Stimulated activated CD8-positive, alpha-beta memory T cell treated with anti-CD3 and anti-CD28 coated beads, Interleukin-12 subunit alpha, Interleukin-12 subunit beta, amount 100 ng/mL, for 1 hour (primary cell): ENCODE measurements around the gene YRDC.

Experiments
- DNase-seq: peaks from one replicate; pipeline ENCODE4 v3.0.0-alpha.2; 2020; ENCODE audit warnings: low read depth

YRDC gene

DNA sequence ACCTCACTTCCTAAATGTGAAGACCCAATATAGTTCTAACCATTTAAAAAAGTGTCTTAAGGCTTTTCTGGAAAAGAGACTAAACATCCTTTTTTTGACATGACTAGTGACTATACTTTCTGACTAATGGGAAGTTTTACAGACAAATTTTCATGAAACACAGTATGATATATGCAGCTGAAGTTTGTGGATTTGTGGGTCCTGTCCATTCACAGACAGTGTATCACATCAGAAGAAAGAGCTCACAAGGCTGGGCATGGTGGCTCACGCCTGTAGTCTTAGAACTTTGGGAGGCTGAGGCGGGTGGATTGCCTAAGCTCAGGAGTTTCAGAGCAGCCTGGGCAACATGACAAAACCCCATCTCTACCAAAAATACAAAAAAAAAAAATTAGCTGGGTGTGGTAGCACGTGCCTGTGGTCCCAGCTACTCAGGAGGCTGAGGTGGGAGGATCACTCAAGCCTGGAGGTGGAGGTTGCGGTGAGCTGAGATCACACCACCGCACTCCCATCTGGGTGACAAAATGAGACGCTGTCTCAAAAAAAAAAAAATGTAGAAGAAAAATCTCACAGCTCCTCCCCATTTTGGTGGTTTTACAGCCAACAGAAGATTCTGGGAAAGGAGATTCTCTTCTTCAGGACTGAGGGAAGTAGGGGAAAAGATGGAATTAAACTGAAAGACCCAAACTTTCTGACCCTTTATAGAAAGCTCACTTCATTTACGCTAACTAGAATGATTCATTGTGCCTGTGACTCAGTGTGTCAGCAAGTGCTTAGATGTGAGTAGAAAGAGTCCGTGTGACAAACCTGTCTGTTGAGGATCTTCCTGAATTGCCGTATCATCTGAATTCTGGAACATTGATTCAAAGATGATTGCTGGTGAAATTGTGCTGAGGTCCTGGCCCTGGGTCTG is 15.2 kb upstream of the YRDC start:
- no peak for DNase-seq

DNA sequence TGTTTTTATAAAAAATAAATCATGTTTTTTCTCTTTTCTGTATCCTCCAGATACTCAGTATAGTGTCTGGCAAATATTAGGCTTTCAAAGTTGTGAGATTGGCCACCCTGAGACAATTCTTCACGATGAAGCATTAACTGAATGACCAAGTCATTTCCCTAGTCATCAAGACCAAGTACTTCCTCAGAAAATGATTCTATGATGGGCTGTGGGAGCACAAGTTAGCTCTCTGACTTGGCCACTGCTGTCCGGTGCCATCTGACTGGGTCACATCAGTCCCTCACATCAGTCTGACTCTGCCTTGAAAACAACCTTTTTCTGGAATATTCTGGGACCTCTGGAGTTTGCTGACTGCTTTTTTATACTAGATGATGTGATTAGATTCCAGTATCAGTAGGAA is 13.5 kb upstream of the YRDC start:
- no peak for DNase-seq

DNA sequence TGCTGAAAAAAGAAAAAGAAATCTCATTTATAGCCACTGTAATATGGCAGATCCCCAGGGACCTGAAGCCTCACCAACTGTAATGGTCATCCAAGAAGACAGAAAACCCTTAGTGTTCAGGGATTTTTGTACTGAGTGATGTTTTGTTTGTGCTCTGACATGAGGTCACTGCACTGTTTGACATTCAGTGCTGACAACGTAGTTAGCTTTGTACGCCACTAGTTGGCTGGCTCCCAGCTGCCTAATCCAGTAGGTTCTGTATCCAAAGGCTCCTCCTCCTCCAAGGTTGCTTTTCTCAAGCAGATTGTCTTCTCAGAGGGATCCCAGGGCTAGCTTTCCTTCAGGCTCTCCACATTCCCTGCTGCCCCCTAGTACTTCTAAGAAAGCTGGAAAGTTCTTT is 9.5 kb upstream of the YRDC start:
- DNase-seq = no peak

DNA sequence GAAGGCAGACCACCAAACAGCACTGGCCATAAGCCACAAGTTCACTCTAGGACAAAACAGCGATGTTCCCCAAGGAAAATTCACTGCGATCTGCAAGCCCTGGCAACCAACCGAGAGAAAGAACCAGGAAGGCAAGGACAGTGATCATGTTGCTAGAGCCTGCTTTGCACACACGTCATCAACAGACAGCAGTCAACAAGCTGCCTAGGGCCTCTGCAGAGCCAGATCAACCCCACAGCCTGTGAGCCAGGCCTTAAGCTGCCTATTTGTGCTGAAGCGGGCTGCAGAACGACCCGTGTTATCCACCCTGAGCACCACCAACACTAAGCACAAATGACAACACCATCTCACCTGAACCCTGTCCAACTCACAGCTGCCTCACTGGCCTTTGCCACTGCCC is 6.2 kb upstream of the YRDC start:
- DNase-seq = no peak

DNA sequence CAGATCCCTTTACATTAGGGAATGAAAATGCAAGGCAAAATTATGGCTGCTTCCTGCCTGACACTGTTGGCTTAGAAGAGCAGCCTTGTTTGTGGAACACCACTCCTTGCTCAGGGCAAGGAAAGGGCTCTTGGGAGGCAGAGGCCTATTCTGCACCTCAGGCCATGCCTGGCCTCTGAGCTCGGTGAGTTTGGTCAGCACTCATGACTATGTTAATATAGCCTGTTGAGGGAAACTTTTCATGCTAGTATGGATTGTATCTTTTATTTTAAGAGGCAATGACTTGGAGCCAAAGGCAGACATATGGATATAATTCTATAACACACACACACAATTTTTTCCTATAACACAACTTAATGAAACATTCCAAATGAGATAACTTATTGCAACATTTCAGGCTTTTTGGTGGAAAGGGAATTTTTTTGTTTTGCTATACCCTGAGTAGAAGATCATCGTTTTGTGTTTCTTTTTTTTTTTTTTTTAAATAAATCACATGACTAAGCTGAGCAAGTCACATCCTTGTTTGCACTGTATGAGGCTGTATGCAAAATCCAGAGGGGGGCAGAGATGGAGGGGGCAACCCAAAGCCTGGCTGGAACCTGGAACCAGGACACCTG is 5.6 kb upstream of the YRDC start:
- DNase-seq = no peak

DNA sequence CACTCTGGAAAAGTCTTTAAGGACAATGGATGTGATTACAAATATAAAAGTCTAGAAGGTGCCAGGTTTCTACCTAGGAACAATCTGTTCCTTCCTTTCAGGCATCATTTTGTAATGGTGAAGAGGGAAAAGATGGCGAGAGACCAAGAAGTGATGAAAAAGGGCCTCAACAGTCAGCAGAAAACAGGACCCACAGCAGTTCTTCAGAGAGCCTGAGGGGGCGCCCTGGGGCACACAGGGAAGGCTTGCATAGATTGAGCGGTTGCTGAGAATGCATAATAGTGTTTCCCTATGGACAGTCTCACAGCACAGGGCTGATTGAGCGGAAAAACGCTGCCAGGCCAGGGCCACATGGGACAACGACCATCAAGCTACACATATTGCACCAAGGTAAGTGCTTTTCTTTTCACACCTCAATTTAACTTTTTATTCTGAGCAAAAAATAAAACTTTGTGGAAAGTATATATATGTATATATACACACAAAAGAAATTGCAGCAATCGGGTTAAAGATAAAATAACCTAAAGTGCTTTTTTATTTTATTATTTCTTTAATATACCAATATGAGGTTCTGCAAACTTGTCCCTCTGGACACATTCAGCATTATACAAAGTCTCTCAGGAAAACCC is 3.1 kb upstream of the YRDC start:
- peak; percentile 41 for DNase-seq

DNA sequence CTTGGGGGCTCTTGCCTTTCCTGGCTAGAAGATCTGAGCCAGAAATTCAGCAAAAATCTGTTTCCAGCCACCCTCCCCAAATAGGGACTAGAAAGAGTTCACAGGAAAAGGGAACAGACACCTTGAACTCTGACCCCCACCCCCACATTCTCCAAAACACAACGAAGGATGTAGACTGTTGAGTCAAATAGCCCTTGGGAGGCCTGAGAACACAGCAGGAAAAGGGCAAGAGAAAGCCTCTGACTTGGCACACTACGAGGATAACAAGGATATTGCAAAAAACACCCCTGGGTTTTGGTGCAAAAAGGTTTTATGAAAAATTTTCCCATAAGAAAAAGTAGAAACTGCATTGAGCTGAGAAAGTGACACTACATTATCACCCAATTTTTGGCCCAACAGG is 1.9 kb upstream of the YRDC start:
- DNase-seq = no peak

DNA sequence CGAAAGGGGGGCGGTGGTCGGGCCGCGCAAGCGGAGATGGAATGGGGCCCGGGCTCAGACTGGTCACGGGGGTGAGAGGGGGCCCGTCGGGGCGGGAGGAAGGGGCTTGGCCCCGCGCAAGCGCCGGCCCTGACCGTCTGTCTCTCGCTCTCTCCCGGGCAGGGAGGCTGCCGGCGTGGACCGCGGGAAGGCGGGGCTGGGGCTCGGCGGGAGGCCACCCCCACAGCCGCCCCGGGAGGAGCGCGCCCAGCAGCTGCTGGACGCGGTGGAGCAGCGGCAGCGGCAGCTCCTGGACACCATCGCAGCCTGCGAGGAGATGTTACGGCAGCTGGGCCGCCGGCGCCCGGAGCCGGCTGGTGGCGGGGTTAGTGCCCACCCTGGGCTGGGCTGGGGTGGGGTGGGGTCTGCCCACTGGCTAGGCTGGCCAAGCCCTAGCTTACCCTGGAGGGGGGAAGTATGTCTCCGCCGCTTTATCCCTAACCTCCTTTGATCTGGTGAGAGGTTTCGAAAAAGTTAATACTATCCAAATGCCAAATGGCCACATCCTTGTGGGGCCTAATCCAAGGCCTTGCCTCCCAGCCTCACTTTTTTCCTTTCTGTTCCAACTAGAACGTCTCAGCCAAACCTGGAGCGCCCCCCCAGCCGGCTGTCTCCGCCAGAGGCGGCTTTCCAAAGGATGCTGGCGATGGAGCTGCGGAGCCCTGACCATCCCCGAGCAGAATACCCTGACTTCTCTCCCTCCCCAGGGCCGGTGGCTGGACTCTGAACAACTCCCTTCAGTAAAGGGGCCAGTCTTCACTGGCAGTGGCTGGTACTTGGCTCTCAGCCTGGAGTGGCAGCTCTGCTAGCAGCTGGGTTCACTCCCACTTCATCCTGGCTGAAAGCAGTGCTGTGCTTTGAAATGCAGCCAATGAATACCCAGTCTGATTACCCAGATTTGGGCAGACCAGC is 636 bp upstream of the YRDC start:
- DNase-seq = no peak

DNA sequence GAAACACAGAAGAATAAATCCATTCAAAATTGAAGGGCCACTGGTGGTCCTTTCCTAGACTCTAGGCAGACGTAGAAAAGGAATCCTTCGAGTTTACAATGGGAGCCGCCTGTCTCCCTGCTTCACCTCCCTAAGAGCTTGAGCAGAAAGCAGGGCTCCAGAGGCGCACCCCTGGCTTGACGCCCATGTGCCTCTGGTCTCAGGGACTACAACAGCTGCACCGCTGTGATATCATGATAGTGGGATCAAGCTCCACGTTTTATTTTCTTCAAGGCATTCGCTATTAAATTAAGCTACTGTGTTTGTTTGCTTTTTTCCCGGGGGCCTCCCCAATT is 821 bp downstream of the YRDC start:
- DNase-seq = no peak

DNA sequence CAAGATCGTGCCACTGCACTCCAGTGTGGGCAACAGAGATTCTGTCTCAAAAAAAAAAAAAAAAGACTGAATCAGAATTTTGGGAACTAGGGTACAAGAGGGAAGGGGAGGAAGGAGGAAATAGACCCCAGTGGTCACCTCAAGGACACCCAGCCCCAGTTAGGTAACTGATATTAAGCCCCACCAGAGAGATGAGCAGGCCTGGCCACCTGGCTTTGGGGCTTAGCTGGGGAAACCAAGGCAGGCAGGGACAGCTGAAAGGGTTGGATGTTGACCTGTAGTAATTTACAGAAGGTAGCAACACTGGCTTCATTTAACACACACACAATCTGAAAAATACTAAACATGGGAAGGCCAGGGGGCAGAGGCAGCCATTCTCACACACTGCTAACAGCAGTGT is 5.6 kb downstream of the YRDC start:
- no peak for DNase-seq

DNA sequence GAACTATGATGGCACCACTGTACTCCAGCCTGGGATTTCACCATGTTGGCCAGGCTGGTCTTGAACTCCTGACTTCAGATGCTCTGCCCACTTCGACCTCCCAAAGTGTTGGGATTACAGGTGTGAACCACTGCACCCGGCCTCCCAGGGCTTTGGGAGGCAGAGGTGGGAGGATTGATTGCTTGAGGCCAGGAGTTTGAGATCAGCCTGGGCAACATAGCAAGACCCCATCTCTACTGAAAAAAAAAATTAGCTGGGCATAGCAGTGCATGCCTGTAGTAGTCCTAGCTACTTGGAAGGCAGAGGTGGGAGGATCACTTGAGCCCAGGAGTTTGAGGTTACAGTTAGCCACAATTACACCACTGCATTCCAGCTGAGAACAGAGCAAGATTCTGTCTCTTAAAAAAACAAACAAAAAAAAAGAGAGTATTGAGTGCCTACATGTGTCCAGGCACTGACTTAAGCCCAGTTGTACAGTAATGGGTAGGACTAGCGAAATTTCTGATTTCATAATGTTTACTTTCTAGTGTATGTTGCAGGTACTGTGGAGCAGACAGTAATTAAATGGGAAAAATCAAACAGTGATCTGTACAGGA is 10.2 kb downstream of the YRDC start:
- DNase-seq = no peak

DNA sequence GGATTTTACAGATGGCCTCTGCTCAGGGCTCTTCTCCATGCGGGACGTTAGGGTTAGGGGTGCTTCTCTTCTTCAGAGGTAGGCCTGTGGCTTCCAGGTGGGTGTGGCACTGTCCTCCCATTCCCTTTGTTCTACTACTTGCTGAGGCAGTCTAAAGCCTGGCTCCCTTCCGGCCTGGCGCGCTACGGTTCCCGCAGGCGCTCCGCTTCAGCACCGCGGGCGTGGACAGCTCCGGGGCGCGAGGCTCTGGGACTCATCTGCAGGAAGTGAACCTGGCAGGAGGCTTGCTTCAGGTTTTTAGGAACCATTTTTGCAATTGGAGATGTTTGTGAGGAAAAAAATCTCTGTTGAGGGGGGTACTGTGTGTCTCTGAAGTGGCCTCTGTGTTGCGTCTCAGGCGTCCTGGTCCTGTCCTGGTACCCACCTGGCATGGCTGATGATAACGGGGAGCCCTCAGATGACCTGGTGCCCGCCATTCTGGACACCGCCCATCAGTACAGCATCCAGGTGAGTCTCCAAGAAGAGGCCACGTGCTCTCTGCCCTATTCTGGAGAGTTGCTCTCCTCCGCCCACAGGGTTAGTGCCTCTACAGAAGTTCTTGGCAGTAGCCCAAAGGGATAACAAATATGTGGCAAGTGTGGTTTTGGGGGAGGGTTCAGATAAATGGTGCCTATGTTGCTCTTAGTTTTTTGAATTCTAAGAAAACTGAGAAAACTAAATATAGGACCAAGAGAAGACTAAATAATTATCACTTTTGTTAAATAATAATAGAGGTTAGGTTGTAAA is 12.5 kb downstream of the YRDC start:
- no peak for DNase-seq

DNA sequence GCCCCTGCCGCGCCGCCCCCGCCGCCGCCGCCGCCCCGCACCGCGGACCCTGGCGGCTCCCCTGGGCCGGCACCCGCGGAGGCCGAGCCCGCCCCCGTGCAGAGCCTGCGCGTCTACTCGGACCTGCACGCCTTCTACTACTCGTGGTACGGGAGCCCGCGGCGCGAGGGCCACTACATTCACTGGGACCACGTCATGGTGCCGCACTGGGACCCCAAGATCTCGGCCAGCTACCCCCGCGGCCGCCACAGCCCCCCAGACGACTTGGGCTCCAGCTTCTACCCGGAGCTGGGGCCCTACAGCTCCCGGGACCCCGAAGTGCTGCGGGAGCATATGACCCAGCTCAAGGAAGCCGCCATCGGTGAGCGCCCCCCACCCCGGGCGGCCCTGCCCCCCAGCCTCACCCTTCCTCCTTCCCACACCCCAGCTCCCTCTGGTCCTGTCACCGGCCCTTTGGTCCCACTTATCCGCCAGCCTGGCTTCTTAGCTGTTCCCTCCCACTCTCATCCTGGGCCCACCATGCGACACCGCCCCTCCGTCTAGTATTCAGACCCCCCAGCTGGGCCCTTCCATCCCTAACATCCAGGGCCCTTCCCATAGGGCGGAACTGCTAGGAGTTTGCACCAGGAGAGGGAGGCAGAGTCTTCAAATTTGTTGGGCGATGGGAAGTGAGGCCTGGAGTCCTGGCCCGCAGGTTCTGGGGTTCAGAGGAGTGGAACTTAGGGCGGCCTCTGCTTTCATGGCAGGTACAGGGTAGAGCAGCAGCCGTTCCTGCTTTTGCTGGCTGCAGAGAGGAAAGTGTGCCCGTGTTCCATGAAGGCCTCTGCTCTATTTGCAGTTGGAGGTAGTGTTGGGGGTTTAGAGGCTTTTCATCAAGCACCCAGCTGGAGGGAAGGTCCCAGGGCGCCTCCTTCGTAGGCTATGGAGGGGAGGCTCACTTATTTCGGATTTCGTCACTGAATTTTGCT is 13.4 kb downstream of the YRDC start:
- no peak for DNase-seq

DNA sequence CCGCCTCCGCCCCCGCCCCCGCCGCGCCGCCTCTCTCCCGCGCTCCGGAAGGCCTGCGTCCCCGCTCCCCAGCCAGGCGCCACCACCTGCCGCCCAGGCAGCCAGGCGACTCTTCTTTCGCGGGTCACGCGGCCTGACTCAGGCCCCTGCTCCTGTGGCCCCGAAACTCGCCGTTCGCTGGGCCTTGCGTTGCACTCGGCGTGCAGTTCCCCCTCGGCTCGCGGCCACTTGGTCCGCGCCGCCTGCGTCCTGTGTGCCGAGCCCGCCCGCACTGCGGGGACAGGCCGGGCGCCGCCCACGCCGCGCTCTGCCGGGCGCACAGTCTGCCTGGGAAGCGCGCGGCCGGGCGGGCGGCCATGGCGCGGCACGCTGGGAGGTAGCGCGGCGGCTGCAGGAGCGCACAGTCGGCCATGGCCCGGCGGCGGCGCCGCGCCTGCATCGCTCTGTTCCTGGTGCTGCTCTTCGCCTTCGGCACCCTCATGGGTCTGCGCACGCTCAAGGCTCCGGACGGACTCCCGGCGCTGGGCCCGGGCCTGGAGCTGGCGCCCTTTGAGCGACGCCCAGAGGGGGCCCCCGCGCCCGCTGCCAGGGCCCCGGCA is 14.1 kb downstream of the YRDC start, which contains the start of gene MANEAL:
MANEAL (plus strand) TSS at position 75 of the 599 bp plus-strand sequence; CDS start at position 411, 336 bp downstream.
- DNase-seq = no peak

DNA sequence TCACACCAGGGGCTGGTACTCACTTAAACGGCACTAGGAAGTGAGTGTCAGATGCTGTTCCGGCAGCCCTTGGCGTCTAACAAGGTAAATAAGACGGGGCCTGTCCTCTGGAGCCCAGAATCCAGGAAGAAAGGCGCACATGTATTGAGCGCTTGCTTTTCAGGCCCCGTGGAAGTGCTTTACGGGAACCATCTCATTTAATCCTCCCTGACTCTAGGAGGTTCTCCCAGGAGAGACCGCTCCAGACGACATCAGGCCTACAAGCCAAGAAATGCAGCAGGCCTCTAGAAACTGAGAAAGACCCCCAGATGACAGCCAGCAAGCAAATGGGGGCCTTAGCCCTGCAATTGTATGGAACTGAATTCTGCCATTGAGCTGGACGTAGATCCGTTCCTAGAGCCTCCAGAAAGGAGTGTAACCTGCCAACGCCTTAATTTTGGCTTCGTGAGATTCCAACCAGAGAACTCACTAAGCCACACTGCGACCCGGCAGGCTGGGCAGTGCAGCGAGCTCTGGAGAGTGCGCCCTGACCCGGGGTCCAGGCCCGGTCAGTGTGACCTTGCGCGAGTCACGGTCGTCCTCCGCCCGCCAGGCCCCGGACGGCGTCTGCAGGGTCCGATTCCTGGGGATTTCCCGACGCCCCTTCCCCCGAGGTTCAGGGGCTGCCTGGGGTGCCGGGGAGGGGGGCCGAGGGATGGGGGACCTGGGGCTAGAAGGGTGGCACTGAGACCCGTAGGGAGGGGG is 14.9 kb downstream of the YRDC start:
- DNase-seq = no peak

DNA sequence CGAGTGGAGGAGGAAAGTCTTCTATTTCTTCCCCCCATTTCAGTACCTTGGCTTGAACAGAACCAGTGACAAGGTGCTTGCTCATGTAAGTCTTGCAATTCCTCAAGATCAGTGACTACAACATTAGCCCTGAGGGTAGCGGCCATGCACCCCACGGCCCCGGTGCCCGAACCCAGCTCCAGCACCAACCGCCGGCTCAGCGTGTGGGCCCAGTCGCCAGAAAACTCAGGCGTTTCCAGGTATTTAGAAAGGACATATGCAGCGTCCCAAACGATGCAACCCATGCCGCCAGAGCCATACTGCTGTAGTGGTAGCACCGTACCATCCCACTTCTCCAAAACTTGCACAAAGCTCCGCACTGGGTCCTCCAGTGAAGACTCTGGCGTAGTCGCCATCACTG is 25.5 kb downstream of the YRDC start:
- no peak for DNase-seq

DNA sequence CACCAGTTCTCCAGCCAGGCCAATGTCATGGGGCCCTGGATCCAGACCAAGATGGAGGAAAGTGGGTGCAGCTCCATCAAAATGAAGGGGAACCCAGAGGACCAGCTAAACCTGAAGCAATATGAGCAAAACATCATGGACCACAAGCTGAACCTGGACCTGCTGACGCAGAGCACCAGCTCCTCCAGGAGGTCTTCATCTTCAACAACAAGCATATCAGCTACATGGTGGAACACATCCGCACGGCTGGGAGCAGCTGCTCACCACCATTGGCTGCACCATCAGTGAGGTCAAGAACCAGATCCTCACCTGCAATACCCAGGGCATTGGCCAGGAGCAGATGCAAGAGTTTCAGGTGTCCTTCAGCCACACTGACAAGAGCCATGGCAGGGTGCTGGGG is 29.4 kb downstream of the YRDC start:
- DNase-seq = no peak

DNA sequence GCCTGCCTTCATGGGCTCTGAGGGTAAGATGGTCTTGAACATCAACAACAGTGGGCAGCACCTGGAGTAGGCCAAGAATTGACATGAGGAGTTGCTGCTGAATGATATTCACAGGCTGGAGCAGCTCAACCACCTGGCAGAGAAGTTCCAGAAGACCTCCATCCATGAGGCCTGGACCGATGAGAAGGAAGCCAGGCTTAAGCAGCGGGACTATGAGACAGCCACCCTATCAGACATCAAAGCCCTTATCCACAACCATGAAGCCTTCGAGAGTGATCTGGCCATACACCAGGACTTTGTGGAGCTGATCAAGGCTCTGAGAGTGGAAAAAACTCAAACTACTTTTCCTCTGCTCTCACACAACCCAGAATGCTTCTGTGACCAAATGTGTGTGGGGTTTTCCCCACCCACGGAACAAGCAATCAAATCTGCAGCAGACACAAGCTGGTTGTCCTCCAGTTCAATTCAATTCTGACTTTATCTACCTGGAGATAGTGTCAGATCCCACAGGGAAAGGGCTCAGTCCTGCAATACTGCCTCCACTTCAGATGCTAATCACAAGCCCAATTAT is 31.0 kb downstream of the YRDC start:
- DNase-seq = no peak
